ENCODE data around the gene SNORC.

Gene SNORC

GRCh38 chr2:232863996-232864395, 6.1 kb upstream of the SNORC start:
- no peak overlapping the region for H3K4me3 ChIP-seq (ENCODE audit: low read depth, low read length)
- TF ChIP-seq MYC (IDR thresholded peaks at IDR 0.05; ENCODE audit: low read depth, low read length): no peak
- no peak for TF ChIP-seq MAX (IDR thresholded peaks at IDR 0.05; ENCODE audit: low read depth, low read length)
- TF ChIP-seq POLR2A (IDR thresholded peaks at IDR 0.05; ENCODE audit: extremely low read depth, insufficient read length): no peak
- TF ChIP-seq CTCF (IDR thresholded peaks at IDR 0.05; ENCODE audit: low read depth, low read length): no peak
- no peak for DNase-seq (ENCODE audit: low read depth)

GRCh38 chr2:232865165-232865564, 4.9 kb upstream of the SNORC start:
- DNase-seq (ENCODE audit: low read depth): no peak
- TF ChIP-seq POLR2A (IDR thresholded peaks at IDR 0.05; ENCODE audit: extremely low read depth, insufficient read length) (no peak), MYC (IDR thresholded peaks at IDR 0.05; ENCODE audit: low read depth, low read length) (no peak), CTCF (IDR thresholded peaks at IDR 0.05; ENCODE audit: low read depth, low read length) (no peak), MAX (IDR thresholded peaks at IDR 0.05; ENCODE audit: low read depth, low read length) (no peak)

GRCh38 chr2:232866104-232866503, 4.0 kb upstream of the SNORC start:
- DNase-seq (ENCODE audit: low read depth): no peak
- no peak for TF ChIP-seq MAX (IDR thresholded peaks at IDR 0.05; ENCODE audit: low read depth, low read length)
- no peak for TF ChIP-seq CTCF (IDR thresholded peaks at IDR 0.05; ENCODE audit: low read depth, low read length)
- TF ChIP-seq POLR2A (IDR thresholded peaks at IDR 0.05; ENCODE audit: extremely low read depth, insufficient read length): no peak
- no peak overlapping the region for H3K4me3 ChIP-seq (ENCODE audit: low read depth, low read length)

More at GRCh38 chr2:232865165-232865564, 4.9 kb upstream of the SNORC start:
- H3K4me3 ChIP-seq (ENCODE audit: low read depth, low read length): no peak overlapping the region

- H3K4me3 ChIP-seq (ENCODE audit: low read depth, low read length): no peak overlapping the region
- TF ChIP-seq MYC (IDR thresholded peaks at IDR 0.05; ENCODE audit: low read depth, low read length) (no peak), POLR2A (IDR thresholded peaks at IDR 0.05; ENCODE audit: extremely low read depth, insufficient read length) (no peak), MAX (IDR thresholded peaks at IDR 0.05; ENCODE audit: low read depth, low read length) (no peak), CTCF (IDR thresholded peaks at IDR 0.05; ENCODE audit: low read depth, low read length) (no peak)
- DNase-seq (ENCODE audit: low read depth): no peak
Measured at GRCh38 chr2:232869138-232870017, 686 bp upstream of the SNORC start.

- no peak overlapping the region for H3K4me3 ChIP-seq (ENCODE audit: low read depth, low read length)
- no peak for TF ChIP-seq MYC (IDR thresholded peaks at IDR 0.05; ENCODE audit: low read depth, low read length)
- DNase-seq (ENCODE audit: low read depth): no peak
Measured at GRCh38 chr2:232870766-232871371, 805 bp downstream of the SNORC start.

- TF ChIP-seq MAX (IDR thresholded peaks at IDR 0.05; ENCODE audit: low read depth, low read length) (no peak), CTCF (IDR thresholded peaks at IDR 0.05; ENCODE audit: low read depth, low read length) (no peak), MYC (IDR thresholded peaks at IDR 0.05; ENCODE audit: low read depth, low read length) (no peak), POLR2A (IDR thresholded peaks at IDR 0.05; ENCODE audit: extremely low read depth, insufficient read length) (no peak)
- no peak overlapping the region for H3K4me3 ChIP-seq (ENCODE audit: low read depth, low read length)
- DNase-seq (ENCODE audit: low read depth): no peak
Measured at GRCh38 chr2:232871418-232871834, 1.4 kb downstream of the SNORC start.
